IPS DF 19.7 (cell line): ENCODE results near the gene WASF2.
"Not testable (repeated sequence)": the region's sequence is repeated elsewhere in the genome, so short reads cannot be mapped to it uniquely, and the experiment has no call there.

Experiments
- DNase-seq: peaks from one replicate; pipeline ENCODE4 v3.0.0-alpha.2; 2013; ENCODE audit warnings: low read depth, low spot score

The WASF2 gene

DNA sequence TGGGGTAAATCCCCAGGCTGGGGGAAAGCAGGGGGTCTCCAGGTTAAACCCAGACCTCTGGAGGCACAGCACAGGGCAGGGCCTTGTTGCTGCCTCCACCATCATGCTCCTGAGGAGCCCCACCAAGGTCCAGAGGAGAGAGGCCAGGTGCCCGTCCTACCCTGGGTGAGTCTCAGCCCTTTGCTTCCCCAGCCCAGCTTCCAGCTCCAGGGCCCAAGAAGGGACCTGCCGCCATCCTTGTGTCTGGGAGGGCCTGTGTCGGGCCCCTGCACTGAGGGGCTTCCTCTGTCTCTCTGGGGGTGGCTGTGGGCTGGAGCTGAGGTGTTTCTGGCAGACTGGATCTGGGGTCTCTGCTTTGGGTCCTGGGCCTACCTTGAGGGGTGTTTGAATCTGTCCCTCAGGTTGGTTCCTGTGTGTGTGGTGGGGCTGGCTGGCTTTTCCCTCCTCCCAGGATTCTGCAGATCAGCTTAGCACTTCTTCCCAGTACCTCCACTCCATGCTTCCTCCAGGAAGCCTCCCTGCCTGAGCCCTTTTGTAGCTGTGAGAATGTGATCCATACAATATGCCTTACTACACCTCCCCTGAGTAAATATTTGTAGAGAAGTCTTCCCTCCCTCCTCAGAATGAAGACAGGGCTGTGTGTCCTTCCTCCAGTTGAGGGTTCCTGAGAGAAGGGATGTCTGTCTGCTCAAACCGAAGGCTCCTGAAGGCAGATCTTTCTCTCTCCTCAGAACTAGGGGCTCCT lies 91.4 kb downstream of the WASF2 start:
- DNase-seq, result no peak

- DNase-seq, result no peak
Observed at GRCh38 chr1:27397749-27398148, 92.2 kb downstream of the WASF2 start.

GRCh38 chr1:27397110-27397509 lies 92.9 kb downstream of the WASF2 start:
- DNase-seq, result no peak

DNA sequence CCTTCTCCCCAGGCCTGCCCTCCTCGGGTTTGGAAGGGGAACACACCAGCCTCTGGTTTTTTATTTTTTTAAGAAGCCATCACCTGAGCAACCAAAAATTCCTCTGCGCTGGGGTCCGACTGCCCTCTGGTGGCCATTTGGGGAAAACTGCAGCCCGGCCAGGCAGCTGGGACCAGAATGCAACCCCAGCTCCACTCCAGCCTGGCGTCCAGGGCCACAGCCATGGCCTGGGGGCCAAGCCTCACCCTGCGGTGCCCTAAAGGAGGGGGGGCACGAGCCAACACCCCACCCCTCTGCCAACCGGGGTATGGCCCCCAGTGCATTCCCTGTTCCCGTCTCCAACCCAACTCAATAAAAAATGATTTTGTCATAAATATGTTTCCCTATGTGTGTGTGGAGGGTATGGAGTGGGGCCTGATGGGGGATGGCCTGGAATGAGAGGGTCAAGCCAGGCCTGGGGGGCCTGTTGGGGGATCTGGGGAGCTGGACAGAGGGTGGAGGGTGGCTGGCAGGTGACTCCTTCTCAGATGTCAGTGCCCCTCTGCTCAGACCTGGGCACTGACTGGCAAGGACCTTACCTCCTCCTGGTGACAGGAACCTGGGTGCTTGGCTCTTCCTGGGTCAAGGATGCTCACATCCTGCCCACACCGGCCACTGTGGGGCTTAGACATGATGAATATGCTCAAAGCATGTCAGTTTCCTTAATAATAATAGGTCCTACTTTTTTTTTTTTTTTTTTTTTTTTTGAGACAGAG lies 94.3 kb downstream of the WASF2 start:
- no peak for DNase-seq

GRCh38 chr1:27394925-27395324 lies 95.0 kb downstream of the WASF2 start:
- DNase-seq, result no peak

DNA sequence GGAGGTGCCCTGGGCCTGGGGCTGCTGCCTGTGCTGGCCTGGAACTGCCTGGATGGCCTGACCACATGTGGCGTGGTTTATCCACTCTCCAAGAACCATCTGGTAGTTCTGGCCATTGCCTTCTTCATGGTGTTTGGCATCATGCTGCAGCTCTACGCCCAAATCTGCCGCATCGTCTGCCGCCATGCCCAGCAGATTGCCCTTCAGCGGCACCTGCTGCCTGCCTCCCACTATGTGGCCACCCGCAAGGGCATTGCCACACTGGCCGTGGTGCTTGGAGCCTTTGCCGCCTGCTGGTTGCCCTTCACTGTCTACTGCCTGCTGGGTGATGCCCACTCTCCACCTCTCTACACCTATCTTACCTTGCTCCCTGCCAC lies 95.7 kb downstream of the WASF2 start:
- no peak for DNase-seq

DNA sequence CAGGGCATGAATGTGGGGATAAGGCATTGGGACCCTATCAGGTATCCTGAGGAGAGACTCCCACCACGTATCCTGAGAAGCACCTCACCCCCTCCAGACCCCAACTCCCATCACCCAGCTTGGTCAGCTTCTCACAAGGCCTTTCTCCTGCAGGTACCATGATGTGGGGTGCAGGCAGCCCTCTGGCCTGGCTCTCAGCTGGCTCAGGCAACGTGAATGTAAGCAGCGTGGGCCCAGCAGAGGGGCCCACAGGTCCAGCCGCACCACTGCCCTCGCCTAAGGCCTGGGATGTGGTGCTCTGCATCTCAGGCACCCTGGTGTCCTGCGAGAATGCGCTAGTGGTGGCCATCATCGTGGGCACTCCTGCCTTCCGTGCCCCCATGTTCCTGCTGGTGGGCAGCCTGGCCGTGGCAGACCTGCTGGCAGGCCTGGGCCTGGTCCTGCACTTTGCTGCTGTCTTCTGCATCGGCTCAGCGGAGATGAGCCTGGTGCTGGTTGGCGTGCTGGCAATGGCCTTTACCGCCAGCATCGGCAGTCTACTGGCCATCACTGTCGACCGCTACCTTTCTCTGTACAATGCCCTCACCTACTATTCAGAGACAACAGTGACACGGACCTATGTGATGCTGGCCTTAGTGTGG lies 96.2 kb downstream of the WASF2 start:
- DNase-seq, result no peak

GRCh38 chr1:27392778-27393635 lies 97.0 kb downstream of the WASF2 start:
- DNase-seq, result no peak

DNA sequence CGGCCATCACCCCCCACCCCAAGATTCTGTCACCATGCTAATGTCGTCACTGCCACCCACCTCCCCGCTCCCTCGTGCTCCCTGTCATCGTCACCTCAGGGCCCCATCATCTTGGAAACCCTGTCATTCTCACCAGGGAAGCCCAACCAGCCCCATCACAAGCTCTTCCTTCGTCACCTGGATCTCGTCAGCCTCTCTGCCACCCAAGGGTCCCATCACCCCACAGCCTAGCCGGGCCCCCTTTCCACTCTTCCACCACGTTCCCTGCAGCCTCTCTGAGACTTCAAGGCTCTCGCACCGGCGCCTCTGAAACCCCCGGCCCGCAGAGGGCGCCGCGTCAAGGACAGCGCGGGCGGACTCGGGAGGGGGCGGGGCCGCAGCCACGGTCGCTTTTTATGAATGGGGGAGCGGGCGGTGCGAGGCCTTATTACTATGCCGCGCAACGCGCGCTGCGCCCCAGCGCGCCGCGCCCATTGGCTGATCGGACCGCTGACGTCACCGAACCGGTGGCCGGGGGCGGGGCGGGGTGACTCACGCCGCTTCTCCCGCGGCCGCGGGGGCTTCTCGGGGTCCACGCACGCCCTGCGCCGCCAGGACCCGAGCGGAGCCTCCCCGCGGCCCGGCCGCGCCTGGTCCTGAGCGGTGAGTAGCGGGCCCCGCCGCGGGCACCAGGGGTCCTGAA lies 97.7 kb downstream of the WASF2 start, which contains the start of gene GPR3:
GPR3 (plus strand) TSS at position 527 of the 682 bp plus-strand sequence. CDS start 1,177 bp downstream, outside the sequence.
- DNase-seq, result no peak

DNA sequence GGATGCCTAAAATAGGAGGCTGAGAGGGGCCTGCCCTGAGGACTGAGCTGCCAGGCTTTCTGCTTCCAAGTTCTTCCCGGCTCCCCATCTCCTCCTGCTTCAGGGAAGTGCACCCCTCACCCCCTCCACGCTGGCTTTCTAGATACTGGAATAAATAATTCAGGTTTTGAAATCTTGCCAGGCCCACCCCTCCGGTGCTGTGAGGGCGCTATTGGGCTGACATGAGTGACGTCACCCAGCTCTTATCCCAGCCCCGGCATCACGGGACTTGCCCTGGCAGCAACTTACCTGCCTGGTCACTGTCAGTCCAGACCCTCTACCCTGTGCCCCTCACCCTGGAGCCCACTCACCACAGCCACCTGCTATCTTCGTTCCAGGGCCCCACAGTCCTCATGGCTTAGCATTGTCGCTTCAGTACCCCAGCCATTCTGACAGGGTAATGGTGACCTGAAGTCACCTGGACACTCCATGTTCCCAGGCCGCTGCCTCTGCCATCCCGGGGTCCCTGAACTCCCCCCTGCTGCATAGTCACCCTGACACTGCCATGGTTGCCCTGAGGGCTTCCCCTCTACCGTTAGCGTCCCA lies 98.4 kb downstream of the WASF2 start:
- no peak for DNase-seq

DNA sequence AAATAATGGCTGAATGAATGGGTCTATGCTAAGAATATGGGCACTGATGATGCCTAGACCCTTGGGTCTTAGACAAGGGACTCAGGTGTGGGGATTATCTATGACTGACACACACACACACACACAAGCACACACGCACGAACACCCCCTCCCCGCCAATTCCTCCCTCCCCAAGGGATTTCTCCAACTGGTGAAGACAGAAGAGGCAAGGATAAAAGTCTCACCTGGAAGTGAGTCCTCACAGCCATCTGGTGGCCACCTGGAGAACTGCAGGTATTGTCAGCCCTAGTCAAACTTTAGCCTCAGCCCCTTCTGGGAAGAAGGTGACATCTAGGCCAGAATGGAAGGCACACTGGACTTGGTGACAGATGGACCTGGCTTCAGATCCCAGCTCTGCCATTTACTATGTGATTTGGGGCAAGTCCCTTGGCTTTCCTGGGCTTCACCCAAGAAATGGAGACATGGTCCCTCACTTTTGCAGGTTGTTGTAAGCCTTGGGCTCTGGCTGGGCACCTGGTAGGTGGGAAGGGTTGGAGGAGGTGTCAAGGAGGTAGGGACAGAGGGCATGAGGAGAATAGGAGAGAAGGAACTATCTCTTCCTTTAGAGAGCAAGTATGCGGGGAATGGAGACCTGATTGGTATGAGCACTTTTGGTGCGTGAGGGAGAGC lies 101.5 kb downstream of the WASF2 start:
- no peak for DNase-seq

DNA sequence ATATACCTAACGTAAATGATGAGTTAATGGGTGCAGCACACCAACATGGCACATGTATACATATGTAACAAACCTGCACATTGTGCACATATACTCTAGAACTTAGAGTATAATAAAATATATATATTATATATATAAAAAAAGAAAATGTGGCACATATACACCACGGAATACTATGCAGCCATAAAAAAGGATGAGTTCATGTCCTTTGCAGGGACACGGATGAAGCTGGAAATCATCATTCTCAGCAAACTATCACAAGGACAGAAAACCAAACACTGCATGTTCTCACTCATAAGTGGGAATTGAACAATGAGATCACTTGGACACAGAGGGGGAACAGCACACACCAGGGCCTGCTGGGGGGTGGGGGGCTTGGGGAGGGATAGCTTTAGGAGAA lies 105.2 kb downstream of the WASF2 start:
- not testable (repeated sequence) for DNase-seq

DNA sequence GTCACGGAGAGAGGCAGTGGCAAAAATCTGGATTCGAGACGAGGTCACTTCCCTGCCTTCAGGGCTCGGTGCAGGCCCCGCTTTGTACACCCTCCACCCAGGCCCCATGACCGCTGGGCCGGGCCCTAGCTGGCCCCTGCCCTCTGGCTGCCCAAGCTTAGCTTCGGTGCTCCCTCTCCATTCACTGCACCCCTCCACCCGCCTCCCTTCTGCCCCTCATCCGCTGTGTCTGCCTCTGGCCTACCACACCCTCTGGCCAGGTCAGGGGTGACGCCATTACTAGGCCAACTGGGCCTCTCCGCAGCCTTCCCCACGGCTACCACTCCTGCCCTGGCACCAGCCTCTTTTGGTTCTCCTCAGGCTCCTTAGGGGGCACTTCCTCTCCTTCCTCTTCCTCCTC lies 106.3 kb downstream of the WASF2 start:
- DNase-seq, result no peak

DNA sequence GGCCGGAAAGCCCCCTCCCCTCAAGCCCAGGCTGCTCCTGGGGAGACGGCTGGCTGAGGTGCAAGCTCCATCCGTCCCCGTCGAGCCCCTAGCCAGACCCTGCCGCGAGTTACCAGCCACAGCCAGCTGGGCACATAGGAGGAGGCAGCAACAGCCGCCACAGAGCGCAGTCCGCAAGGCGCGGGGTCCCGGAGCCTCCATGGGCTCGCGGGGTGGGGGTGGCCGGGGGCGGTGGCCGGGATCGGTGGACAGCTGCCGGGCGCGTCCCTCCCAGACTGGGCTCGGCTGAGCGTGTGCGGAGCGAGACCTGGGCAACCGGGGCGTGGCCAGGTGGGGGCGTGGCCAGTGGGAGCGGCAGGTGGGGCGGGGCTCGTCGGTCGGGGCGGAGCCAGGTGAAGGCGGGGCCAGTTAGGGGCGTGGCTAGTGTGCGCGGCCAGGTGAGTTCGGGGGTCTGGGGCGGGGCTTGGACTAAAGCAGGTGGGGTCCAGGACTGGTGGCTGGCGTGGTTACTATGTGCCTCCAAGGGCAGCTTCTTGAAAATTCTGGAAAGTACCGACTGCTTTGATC lies 106.8 kb downstream of the WASF2 start, which contains the start of gene CD164L2:
CD164L2 (minus strand) TSS at position 295 of the 567 bp plus-strand sequence; CDS start at position 201, 94 bp downstream.
- no peak for DNase-seq

DNA sequence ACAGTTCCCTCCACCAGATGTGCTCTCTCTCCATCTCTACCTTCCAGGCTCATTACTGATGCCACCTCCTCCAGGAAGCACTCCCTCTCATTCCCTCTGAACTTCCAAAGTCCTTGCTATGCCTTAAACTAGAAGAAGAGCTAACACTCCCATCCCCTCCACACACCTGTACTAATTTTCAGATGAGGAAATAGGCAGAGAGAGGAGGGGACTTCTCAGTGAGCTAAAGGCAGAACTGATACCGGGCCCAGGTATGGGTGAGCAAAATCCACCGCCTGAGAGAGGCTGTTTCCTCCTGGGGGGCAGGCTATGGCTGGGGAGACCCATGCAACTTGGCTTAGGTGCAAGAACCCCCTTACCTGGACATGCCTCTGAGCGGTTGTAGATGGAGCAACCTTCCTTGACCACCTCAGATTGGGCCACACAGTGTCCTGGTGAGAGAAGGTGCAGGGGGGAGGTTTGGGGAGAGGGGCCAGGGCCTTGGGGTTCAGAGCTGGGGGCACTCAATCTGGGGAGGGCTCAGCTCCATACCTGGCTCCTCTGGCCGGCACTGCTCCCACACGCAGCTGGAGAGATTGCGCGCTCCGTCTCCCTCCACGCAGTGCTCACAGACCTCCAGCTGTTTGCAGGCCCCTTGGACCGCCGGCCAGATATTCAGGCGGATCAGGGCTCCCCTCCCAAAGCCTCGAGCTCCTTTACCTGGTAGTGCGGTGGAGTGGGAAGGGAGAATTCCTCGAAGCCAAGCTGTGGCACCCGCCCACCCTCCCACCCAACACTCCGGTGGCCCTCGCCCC lies 107.8 kb downstream of the WASF2 start:
- no peak for DNase-seq

DNA sequence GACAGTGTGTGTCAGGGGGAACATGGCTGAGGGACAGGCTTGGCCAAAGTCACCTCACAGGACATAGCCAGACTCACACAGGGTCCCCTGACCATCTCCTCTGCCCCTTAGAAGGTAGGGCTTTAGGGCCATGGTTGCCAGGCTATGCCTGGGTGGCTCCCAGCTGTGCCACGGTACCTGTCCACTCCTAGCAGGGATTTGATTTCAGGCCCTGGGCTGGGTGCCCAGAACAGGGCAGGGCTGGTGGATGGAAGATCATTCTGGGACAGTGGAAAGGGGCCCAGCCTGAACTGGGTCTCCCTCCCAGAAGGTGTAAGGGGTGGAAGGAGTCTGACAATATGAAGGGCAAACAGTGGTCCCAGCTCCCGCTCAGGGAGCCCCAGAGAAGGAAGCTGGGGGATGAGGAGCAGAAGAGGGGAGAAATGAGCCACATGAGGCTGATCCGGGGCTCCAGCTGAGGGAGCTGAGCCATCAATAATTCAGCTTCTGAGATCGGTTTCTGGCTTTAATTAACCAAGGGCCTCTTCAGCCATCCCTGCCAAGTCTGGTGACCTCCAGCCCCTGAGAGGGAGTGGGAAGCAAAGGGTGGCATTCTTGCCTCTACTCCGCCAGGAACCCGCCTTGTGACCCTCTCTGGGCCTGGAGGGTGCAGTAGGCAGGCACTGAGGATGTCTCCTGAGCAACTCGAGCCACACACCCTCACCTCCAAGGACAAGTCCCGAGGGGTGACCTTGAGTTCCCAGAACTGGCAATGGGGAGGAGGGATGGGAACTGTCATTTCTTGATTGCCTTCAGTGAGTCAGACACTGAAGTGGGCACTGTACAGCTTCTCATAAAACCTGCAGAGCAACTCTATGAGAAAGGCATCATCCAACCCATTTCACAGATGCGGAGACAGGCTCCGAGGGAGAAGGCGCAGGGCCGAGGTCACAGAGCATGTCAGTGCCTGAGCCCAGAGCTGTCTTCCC lies 108.9 kb downstream of the WASF2 start:
- no peak for DNase-seq

DNA sequence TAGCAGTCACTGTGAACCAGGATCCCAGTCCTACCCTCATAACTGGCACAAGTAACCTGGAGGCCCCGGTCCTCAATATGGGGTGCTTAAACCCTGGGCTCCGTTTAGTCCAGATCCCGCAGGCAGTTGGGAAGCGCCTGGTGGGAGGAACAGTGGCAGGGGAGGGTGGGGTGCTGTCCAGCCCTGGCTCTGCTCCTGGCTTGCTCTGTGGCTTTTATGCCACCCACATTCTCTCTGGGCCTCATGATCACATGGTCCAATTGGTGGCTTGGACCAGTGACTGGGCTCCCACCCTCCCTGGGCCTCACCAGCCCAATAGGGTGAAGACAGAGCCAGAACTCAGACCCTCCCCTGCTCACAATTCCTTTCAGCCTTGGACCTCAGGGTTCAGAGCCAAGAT lies 109.7 kb downstream of the WASF2 start:
- no peak for DNase-seq
